Brain microvascular endothelial cell (primary cell): ENCODE data around the gene PEAK1.

Source experiments
- DNase-seq: peaks from one replicate; pipeline ENCODE4 v3.0.0-alpha.2; 2020
- H3K27ac ChIP-seq: fragments of 250-450 bp; sonication (Bioruptor Pico); 2 replicates; pipeline ENCODE4 v1.5.1; 2020; ENCODE audit warnings: mild to moderate bottlenecking, moderate library complexity
- H3K27me3 ChIP-seq: fragments of 250-450 bp; sonication (Bioruptor Pico); replicated peaks from 2 replicates; pipeline ENCODE4 v1.5.1; 2020; ENCODE audit warnings: mild to moderate bottlenecking
- H3K36me3 ChIP-seq: fragments of 250-450 bp; sonication (Bioruptor Pico); replicated peaks from 2 replicates; pipeline ENCODE4 v1.5.1; 2020; ENCODE audit warnings: mild to moderate bottlenecking
- H3K4me3 ChIP-seq: 2 replicates; pipeline ENCODE4 v1.5.1; 2011; ENCODE audit warnings: low read depth, mild to moderate bottlenecking, control low read depth, low read length, moderate library complexity
- CTCF ChIP-seq: IDR thresholded peaks from 2 replicates; pipeline ENCODE4 v1.5.1; 2011; ENCODE audit warnings: low read depth, mild to moderate bottlenecking, moderate library complexity, low read length, control low read depth, inconsistent platforms; ENCODE audit errors: missing control alignments
- in situ Hi-C: cut with HindIII; loops from 2 replicates; pipeline ENCODE4 v1.10.0; 2017; ENCODE audit warnings: low sequenced_read_pairs, low pct_ligation_motif_present

PEAK1 gene

GRCh38 chr15:77144026-77144425 is 275.9 kb downstream of the PEAK1 start:
- peak overlapping the region; percentile 95 for H3K27ac ChIP-seq
- H3K4me3 ChIP-seq, result no peak overlapping the region
- no peaks in the 10 kb centered on the region for H3K36me3 ChIP-seq
- TF ChIP-seq CTCF, result no peak
- in situ Hi-C loops, result no loop called here
- no peaks in the 10 kb centered on the region for H3K27me3 ChIP-seq
- peak; percentile 64 for DNase-seq

- no peak for DNase-seq
- in situ Hi-C loops, result no loop called here
- H3K36me3 ChIP-seq, result no peaks in the 10 kb centered on the region
- H3K27me3 ChIP-seq, result no peaks in the 10 kb centered on the region
- H3K4me3 ChIP-seq, result no peak overlapping the region
- H3K27ac ChIP-seq, result peak overlapping the region; percentile 95
- no peak for TF ChIP-seq CTCF
Observed at GRCh38 chr15:77143616-77144015, 276.3 kb downstream of the PEAK1 start.

- no peak for TF ChIP-seq CTCF
- no peaks in the 10 kb centered on the region for H3K36me3 ChIP-seq
- in situ Hi-C loops, result no loop called here
- H3K27ac ChIP-seq, result peak overlapping the region; percentile 95
- DNase-seq, result no peak
- no peaks in the 10 kb centered on the region for H3K27me3 ChIP-seq
- H3K4me3 ChIP-seq, result no peak overlapping the region
Observed at GRCh38 chr15:77143191-77143590, 276.7 kb downstream of the PEAK1 start.

- no peak overlapping the region for H3K4me3 ChIP-seq
- no peaks in the 10 kb centered on the region for H3K27me3 ChIP-seq
- no peak overlapping the region for H3K27ac ChIP-seq
- H3K36me3 ChIP-seq, result no peaks in the 10 kb centered on the region
- TF ChIP-seq CTCF, result no peak
- DNase-seq, result no peak
- in situ Hi-C loops, result no loop called here
Observed at GRCh38 chr15:77140220-77140619, 279.7 kb downstream of the PEAK1 start.

- H3K27ac ChIP-seq, result no peak overlapping the region
- in situ Hi-C loops, result no loop called here
Observed at GRCh38 chr15:77139312-77139711, 280.6 kb downstream of the PEAK1 start.

More at GRCh38 chr15:77139312-77139711, 280.6 kb downstream of the PEAK1 start:
- Histone ChIP-seq H3K36me3 (no peaks in the 10 kb centered on the region), H3K27me3 (no peaks in the 10 kb centered on the region), H3K4me3 (no peak overlapping the region)
- no peak for TF ChIP-seq CTCF
- no peak for DNase-seq
